GM23248 (cell line): ENCODE results near the gene TP53TG3. TPM values are rescaled to one million over a fixed set of nuclear protein-coding genes. Genes with fewer than 3 reads are reported as not detected.
"Not testable (repeated sequence)": the region's sequence is repeated elsewhere in the genome, so short reads cannot be mapped to it uniquely, and the experiment has no call there.

Experiments used
- DNase-seq: peaks from one replicate; pipeline ENCODE4 v3.0.0-alpha.2; 2015
- H2AFZ ChIP-seq: fragments of 200-600 bp; sonication (generic); 2 replicates; pipeline ENCODE4 v1.6.1; 2016; ENCODE audit warnings: antibody characterized with exemption
- H3F3A ChIP-seq: fragments of 200-600 bp; sonication (generic); 2 replicates; pipeline ENCODE4 v1.6.1; 2016; ENCODE audit warnings: mild to moderate bottlenecking, antibody characterized with exemption, mixed run types; ENCODE audit not compliant: insufficient read depth
- H3K27ac ChIP-seq: fragments of 200-600 bp; sonication (generic); 2 replicates; pipeline ENCODE4 v1.5.1; 2016; ENCODE audit warnings: mild to moderate bottlenecking
- H3K27me3 ChIP-seq: fragments of 200-600 bp; sonication (generic); replicated peaks from 2 replicates; pipeline ENCODE4 v1.6.1; 2016; ENCODE audit warnings: mild to moderate bottlenecking; ENCODE audit not compliant: insufficient read depth
- H3K36me3 ChIP-seq: fragments of 200-600 bp; sonication (generic); 2 replicates; pipeline ENCODE4 v1.6.1; 2016; ENCODE audit warnings: low read depth, mild to moderate bottlenecking
- H3K4me1 ChIP-seq: fragments of 200-600 bp; sonication (generic); 2 replicates; pipeline ENCODE4 v1.6.1; 2016; ENCODE audit warnings: mild to moderate bottlenecking; ENCODE audit not compliant: insufficient read depth
- H3K4me2 ChIP-seq: fragments of 200-600 bp; sonication (generic); one replicate; pipeline ENCODE4 v1.6.1; 2016; ENCODE audit warnings: mild to moderate bottlenecking; ENCODE audit not compliant: unreplicated experiment
- H3K4me3 ChIP-seq: fragments of 200-600 bp; sonication (generic); 2 replicates; pipeline ENCODE4 v1.5.1; 2016; ENCODE audit warnings: mild to moderate bottlenecking
- H3K79me2 ChIP-seq: fragments of 200-600 bp; sonication (generic); 2 replicates; pipeline ENCODE4 v1.6.1; 2016; ENCODE audit warnings: mild to moderate bottlenecking; ENCODE audit not compliant: insufficient read depth
- H3K9ac ChIP-seq: fragments of 200-600 bp; sonication (generic); 2 replicates; pipeline ENCODE4 v1.6.1; 2016; ENCODE audit warnings: mild to moderate bottlenecking
- H3K9me2 ChIP-seq: fragments of 200-600 bp; sonication (generic); 2 replicates; pipeline ENCODE4 v1.6.1; 2016; ENCODE audit warnings: mixed run types, mild to moderate bottlenecking, moderate library complexity; ENCODE audit not compliant: insufficient read depth
- H3K9me3 ChIP-seq: fragments of 200-600 bp; sonication (generic); one replicate; pipeline ENCODE4 v1.6.1; 2017; ENCODE audit warnings: low read depth
- H4K20me1 ChIP-seq: fragments of 200-600 bp; sonication (generic); 2 replicates; pipeline ENCODE4 v1.6.0; 2016; ENCODE audit not compliant: insufficient read depth
- WGBS, 2 experiments: methylation state at CpG; one replicate each; pipeline ENCODE4 v1.1.6; 2015 to 2017; ENCODE audit warnings: low lambda C conversion rate in 2 of 2, low coverage in 1 of 2; ENCODE audit errors: missing lambda C conversion rate in 2 of 2; 5-methylcytosine and 5-hydroxymethylcytosine counted together
- in situ Hi-C: fragments of 300-500 bp; cut with MboI; formaldehyde crosslinking; loops from 2 replicates; pipeline ENCODE4 v1.15.0; 2020
- polyA plus RNA-seq: library from polyadenylated mRNA; unstranded; fragments of >200 nt; fragmentation: Nextera tagmentation; extraction: Ambion mirVana; gene quantifications from 2 replicates; pipeline ENCODE4 v1.2.1, GENCODE V29; 2016
- small RNA-seq: library from RNA; depleted of rRNA; stranded (forward); fragments of <200 nt; gene quantifications from one replicate; pipeline ENCODE3, GENCODE V24; 2014; ENCODE audit warnings: low read depth, low replicate concordance
- total RNA-seq: library from RNA; depleted of rRNA; stranded (reverse); fragments of >200 nt; shearing (Covaris generic); gene quantifications from 2 replicates; pipeline ENCODE4 v1.2.3, GENCODE V29; 2014

TP53TG3 gene
- total and polyA plus RNA-seq, 2 experiments from 2014 or later: not detected

DNA sequence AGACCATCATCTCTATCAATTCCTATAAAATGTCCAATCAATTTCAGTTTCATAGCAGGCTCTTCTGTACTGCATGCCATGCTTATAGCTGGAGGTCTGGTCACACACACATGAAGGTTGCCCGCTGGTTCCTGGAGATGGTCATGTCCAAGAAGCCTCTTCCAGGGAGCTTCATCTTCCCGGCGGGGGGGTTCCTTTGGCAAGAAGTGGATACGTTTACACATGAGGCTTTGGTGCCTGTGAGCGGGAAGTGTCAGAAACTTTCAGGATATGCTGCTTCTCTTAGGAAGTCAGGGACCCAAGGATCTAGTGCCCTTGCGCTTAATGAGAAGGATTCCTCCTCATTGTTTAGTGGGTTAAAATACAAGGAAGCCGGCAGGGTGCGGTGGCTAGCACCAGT, 43.9 kb downstream of the TP53TG3 start:
- in situ Hi-C loops, H3K27ac ChIP-seq, H3K9ac ChIP-seq, H3K79me2 ChIP-seq, H3K9me2 ChIP-seq, H2AFZ ChIP-seq, H3K9me3 ChIP-seq, H4K20me1 ChIP-seq, H3K4me1 ChIP-seq, H3K36me3 ChIP-seq, H3K27me3 ChIP-seq, H3K4me2 ChIP-seq, DNase-seq, H3F3A ChIP-seq, H3K4me3 ChIP-seq: not testable (repeated sequence)
- WGBS, 2 experiments: 45 to 57% methylated on average over 7 to 8 of the region's 8 CpGs

Small RNA genes lying within 50 kb of the gene (small RNA-seq; reads per million reads assigned to genes)
- gene AC138907.6: not detected
